GM18870 (cell line): ENCODE data around the gene IGSF9.

Experiments used
- ATAC-seq: cut with Tn5 transposase; IDR thresholded peaks from one replicate; pipeline ENCODE4 v1.9.1; 2021; ENCODE audit warnings: moderate library complexity; ENCODE audit not compliant: unreplicated experiment

Gene IGSF9

GRCh38 chr1:159934136-159935039, 11.0 kb downstream of the IGSF9 start:
- ATAC-seq = no peak

- no peak for ATAC-seq
These were observed 12.1 kb downstream of the IGSF9 start for GRCh38 chr1:159933347-159933746.

GRCh38 chr1:159932296-159933285, 12.8 kb downstream of the IGSF9 start:
- no peak for ATAC-seq

- no peak for ATAC-seq
These were observed 13.6 kb downstream of the IGSF9 start for GRCh38 chr1:159931795-159932173.

GRCh38 chr1:159931101-159931794, 14.2 kb downstream of the IGSF9 start:
- ATAC-seq = no peak

- ATAC-seq = no peak
These were observed 14.8 kb downstream of the IGSF9 start for GRCh38 chr1:159930634-159931033.

GRCh38 chr1:159930216-159930615, 15.2 kb downstream of the IGSF9 start:
- no peak for ATAC-seq

- no peak for ATAC-seq
These were observed 16.0 kb downstream of the IGSF9 start for GRCh38 chr1:159929155-159930051.

- no peak for ATAC-seq
These were observed 16.8 kb downstream of the IGSF9 start for GRCh38 chr1:159928491-159929050.

GRCh38 chr1:159927849-159928431, 17.5 kb downstream of the IGSF9 start:
- no peak for ATAC-seq

GRCh38 chr1:159927211-159927848, 18.1 kb downstream of the IGSF9 start:
- no peak for ATAC-seq

GRCh38 chr1:159925719-159926078, 19.7 kb downstream of the IGSF9 start:
- peak; percentile 13 for ATAC-seq

GRCh38 chr1:159924791-159925718, 20.4 kb downstream of the IGSF9 start, which contains the start of gene TAGLN2:
TSS of gene TAGLN2 (minus strand) at chr1:159925507. CDS start at chr1:159920509, 4,998 bp downstream.
- peak; percentile 52 for ATAC-seq

GRCh38 chr1:159924025-159924790, 21.2 kb downstream of the IGSF9 start:
- no peak for ATAC-seq

GRCh38 chr1:159923203-159924024, 22.0 kb downstream of the IGSF9 start:
- peak; percentile 30 for ATAC-seq
